ENCODE results near the gene PGLYRP3. TPM values are rescaled to one million over a fixed set of nuclear protein-coding genes. Genes with fewer than 3 reads are reported as not detected.

PGLYRP3 gene
- total RNA-seq, 1 experiment from 2014 or later, result not detected

DNA sequence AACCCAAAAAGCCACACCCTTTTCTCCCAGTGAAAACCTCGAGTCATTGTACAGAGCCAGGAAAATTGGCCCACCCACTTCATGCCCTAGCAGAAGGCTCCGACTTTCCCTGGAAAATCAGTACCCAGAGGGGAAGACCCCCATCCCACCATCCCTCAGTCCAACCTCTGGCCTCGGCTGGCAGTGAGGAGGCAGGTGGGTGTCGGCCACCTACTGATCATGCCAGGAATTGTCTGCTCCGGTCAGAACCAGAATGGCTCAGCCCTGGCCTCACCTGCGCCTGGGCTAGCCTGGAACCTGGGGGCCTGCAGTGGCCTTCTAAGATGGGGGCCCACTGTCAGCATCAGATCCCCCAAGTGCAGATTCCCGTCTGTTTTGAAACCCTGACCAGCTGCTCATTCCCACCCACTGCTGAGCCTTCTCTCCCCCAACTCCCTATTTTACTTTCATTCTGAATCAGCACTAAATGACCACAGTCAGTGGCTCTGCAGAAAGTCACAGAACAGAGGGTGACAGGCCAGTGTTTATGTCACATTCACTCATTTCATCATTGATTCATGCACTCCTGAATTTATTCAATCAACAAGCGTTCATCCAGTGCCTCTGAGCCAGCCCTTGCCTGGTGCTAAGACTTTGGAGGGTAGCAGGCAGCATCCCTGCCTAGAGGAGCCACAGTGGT, 41.9 kb upstream of the PGLYRP3 start:
- no peak for DNase-seq
- BruUV-seq (replicated peaks), result no TSS peak
- H3F3A ChIP-seq (ENCODE audit: insufficient read depth, low read depth), result peaks cover 50% of the 10 kb centered on the region
- H3K4me3 ChIP-seq, result no peak overlapping the region
- H3K9me2 ChIP-seq (ENCODE audit: insufficient read depth), result no peaks in the 10 kb centered on the region
- peaks cover 33% of the 10 kb centered on the region for H3K4me1 ChIP-seq (replicated peaks; ENCODE audit: insufficient read depth)
- peaks cover 6% of the 10 kb centered on the region; the same call in 1 of the 2 replicates for H3K27me3 ChIP-seq (ENCODE audit: insufficient read depth, low read depth)
- H3K27ac ChIP-seq, result no peak overlapping the region
- no peak overlapping the region for H2AFZ ChIP-seq
- TF ChIP-seq, protein P1, sequence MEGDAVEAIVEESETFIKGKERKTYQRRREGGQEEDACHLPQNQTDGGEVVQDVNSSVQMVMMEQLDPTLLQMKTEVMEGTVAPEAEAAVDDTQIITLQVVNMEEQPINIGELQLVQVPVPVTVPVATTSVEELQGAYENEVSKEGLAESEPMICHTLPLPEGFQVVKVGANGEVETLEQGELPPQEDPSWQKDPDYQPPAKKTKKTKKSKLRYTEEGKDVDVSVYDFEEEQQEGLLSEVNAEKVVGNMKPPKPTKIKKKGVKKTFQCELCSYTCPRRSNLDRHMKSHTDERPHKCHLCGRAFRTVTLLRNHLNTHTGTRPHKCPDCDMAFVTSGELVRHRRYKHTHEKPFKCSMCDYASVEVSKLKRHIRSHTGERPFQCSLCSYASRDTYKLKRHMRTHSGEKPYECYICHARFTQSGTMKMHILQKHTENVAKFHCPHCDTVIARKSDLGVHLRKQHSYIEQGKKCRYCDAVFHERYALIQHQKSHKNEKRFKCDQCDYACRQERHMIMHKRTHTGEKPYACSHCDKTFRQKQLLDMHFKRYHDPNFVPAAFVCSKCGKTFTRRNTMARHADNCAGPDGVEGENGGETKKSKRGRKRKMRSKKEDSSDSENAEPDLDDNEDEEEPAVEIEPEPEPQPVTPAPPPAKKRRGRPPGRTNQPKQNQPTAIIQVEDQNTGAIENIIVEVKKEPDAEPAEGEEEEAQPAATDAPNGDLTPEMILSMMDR (conservative IDR thresholded peaks at IDR 0.05), result no peak
- TF ChIP-seq EZH2 (IDR thresholded peaks at IDR 0.05; ENCODE audit: low read depth), result no peak
- H3K79me2 ChIP-seq (ENCODE audit: low read depth), result peaks cover 18% of the 10 kb centered on the region
- peaks cover 9% of the 10 kb centered on the region for H3K36me3 ChIP-seq (ENCODE audit: low read depth)
- ChIA-PET CTCF (interaction anchor here (0.6 to 2.4 kb wide), 2 partner anchors 10 to 140 kb away, joined by 9 to 10 read pairs; no protein-coding TSS in a partner anchor), POLR2A (ENCODE audit: unreplicated experiment) (no interaction called here)
- H4K20me1 ChIP-seq (ENCODE audit: insufficient read depth), result no peaks in the 10 kb centered on the region
- no peak overlapping the region for H3K4me2 ChIP-seq
- H3K9me3 ChIP-seq (ENCODE audit: insufficient read depth, low read depth), result peaks cover 3% of the 10 kb centered on the region; the same call in 1 of the 2 replicates
- intact Hi-C loops (cut with micrococcal nuclease; ENCODE audit: unreplicated experiment), result loop anchor here (1.0 to 10.0 kb wide), 3 partner anchors 213 to 395 kb away; partner anchors contain the start of genes ILF2, NPR1 and S100A2

DNA sequence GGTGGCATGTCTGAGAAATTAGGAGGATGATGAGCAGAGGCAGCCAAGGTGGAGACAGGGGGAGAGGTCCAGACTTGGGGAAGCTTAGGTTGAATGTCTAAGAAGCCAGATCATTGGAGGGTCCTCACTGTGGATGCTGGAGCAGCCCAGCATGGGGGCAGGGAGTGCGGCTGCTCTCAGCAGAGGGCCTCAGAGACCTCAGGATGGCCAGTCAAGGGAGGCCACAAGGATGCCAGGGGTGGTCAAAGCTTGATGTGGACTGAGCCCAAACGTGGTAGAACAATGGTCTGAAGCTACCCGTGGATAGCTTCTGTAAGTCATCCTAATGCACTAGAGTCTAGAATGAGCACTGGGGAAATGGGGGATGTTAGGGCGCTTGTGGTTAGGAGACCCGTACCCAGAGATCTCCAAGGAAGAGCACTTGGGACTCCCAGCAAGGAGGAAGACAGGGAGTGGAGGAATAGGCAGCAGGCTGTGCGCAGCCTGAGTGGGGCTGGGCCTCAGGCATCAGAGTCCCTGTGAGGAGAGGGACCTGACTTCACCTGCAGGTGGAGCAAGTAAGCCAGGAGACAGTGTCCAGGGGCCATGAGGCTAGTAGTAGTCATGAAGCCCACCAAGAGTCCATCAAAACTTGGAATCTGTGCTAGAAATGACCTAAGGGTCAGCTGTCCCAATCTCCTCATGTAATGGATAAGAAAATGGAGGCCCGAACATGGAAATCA, 40.6 kb upstream of the PGLYRP3 start:
- Histone ChIP-seq H3K4me1 (replicated peaks; ENCODE audit: insufficient read depth) (peaks cover 27% of the 10 kb centered on the region), H3F3A (ENCODE audit: insufficient read depth, low read depth) (peaks cover 38% of the 10 kb centered on the region), H3K9me2 (ENCODE audit: insufficient read depth) (no peaks in the 10 kb centered on the region), H3K79me2 (ENCODE audit: low read depth) (peaks cover 7% of the 10 kb centered on the region), H3K27ac (no peak overlapping the region), H3K4me2 (no peak overlapping the region), H3K36me3 (ENCODE audit: low read depth) (peaks cover 3% of the 10 kb centered on the region; the same call in 1 of the 2 replicates), H3K27me3 (ENCODE audit: insufficient read depth, low read depth) (peaks cover 8% of the 10 kb centered on the region; the same call in 1 of the 2 replicates), H3K4me3 (no peak overlapping the region), H4K20me1 (ENCODE audit: insufficient read depth) (no peaks in the 10 kb centered on the region), H3K9me3 (ENCODE audit: insufficient read depth, low read depth) (peaks cover 3% of the 10 kb centered on the region; the same call in 1 of the 2 replicates), H2AFZ (no peak overlapping the region)
- ChIA-PET POLR2A (ENCODE audit: unreplicated experiment) (interaction anchor here (0.6 kb wide), 1 partner anchor 215 kb away, joined by 3 read pairs; no protein-coding TSS in a partner anchor), CTCF (interaction anchor here (0.6 to 2.4 kb wide), 6 partner anchors 12 to 344 kb away, joined by 3 to 9 read pairs (median 3); no protein-coding TSS in a partner anchor)
- no TSS peak for BruUV-seq (replicated peaks)
- intact Hi-C loops (cut with micrococcal nuclease; ENCODE audit: unreplicated experiment), result loop anchor here (1.0 to 10.0 kb wide), 4 partner anchors 51 to 321 kb away; partner anchors contain the start of genes ILF2, NPR1 and S100A2
- no peak for TF ChIP-seq EZH2 (IDR thresholded peaks at IDR 0.05; ENCODE audit: low read depth)
- TF ChIP-seq, protein P1 (conservative IDR thresholded peaks at IDR 0.05), result peak; percentile 80
- peak in 1 of 2 experiments; percentile 38 for DNase-seq

DNA sequence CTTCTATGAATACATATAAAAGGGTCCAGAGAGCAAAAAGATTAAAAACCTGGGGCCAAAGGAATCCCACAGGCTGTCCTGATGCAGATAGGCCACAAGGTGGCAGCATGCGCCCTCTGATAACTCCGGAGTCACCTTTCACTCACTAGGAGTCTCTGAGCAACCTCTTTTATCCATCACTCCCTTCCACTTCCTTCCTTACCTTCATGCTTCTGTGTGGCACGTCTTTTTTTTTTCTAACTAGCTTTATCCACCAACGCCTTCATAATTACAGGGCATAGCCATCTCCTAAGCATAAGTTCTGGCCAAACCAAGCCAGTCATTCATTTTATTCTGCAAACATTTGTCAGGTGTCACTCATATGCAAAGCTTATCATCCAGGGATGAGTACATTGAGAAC, 39.8 kb upstream of the PGLYRP3 start:
- Histone ChIP-seq H3K4me3 (no peak overlapping the region), H3K9me2 (ENCODE audit: insufficient read depth) (no peaks in the 10 kb centered on the region), H3K27me3 (ENCODE audit: insufficient read depth, low read depth) (peaks cover 8% of the 10 kb centered on the region; the same call in 1 of the 2 replicates), H3K27ac (no peak overlapping the region), H3K4me1 (replicated peaks; ENCODE audit: insufficient read depth) (peaks cover 27% of the 10 kb centered on the region), H3F3A (ENCODE audit: insufficient read depth, low read depth) (peaks cover 31% of the 10 kb centered on the region), H2AFZ (no peak overlapping the region), H3K79me2 (ENCODE audit: low read depth) (no peaks in the 10 kb centered on the region), H3K9me3 (ENCODE audit: insufficient read depth, low read depth) (peaks cover 3% of the 10 kb centered on the region; the same call in 1 of the 2 replicates), H4K20me1 (ENCODE audit: insufficient read depth) (no peaks in the 10 kb centered on the region), H3K4me2 (no peak overlapping the region), H3K36me3 (ENCODE audit: low read depth) (no peaks in the 10 kb centered on the region)
- intact Hi-C loops (cut with micrococcal nuclease; ENCODE audit: unreplicated experiment), result loop anchor here (1.0 to 10.0 kb wide), 4 partner anchors 52 to 634 kb away; partner anchors contain the start of genes ILF2, NPR1, RAB13 and S100A2
- DNase-seq, result peak; percentile 57 to 61
- ChIA-PET POLR2A (ENCODE audit: unreplicated experiment) (no interaction called here), CTCF (interaction anchor here (0.6 to 1.5 kb wide), 4 partner anchors 143 to 224 kb away, joined by 3 to 5 read pairs (median 4); no protein-coding TSS in a partner anchor)
- no peak for TF ChIP-seq EZH2 (IDR thresholded peaks at IDR 0.05; ENCODE audit: low read depth)
- TF ChIP-seq, protein P1 (conservative IDR thresholded peaks at IDR 0.05), result peak; percentile 93
- no TSS peak for BruUV-seq (replicated peaks)
